GM18873 (cell line): ENCODE results near the gene DCPS.
"Not testable (repeated sequence)": the region's sequence is repeated elsewhere in the genome, so short reads cannot be mapped to it uniquely, and the experiment has no call there.

ENCODE experiments used
- ATAC-seq: cut with Tn5 transposase; IDR thresholded peaks from one replicate; pipeline ENCODE4 v1.9.1; 2021; ENCODE audit warnings: mild to moderate bottlenecking, moderate library complexity, moderate number of reproducible peaks; ENCODE audit not compliant: unreplicated experiment, low FRiP score

The DCPS gene

GRCh38 chr11:126341760-126342161 lies 37.9 kb downstream of the DCPS start:
- no peak for ATAC-seq

GRCh38 chr11:126343051-126343450 lies 39.2 kb downstream of the DCPS start:
- ATAC-seq: no peak

- ATAC-seq: no peak
Observed at GRCh38 chr11:126344141-126345080, 40.6 kb downstream of the DCPS start.

GRCh38 chr11:126345283-126345682 lies 41.4 kb downstream of the DCPS start:
- ATAC-seq: no peak

- no peak for ATAC-seq
Observed at GRCh38 chr11:126345759-126346585, 42.1 kb downstream of the DCPS start.

- ATAC-seq: no peak
Observed at GRCh38 chr11:126346586-126346940, 42.7 kb downstream of the DCPS start.

- ATAC-seq: not testable (repeated sequence)
Observed at GRCh38 chr11:126346946-126347345, 43.1 kb downstream of the DCPS start.

GRCh38 chr11:126347751-126348668 lies 44.1 kb downstream of the DCPS start:
- no peak for ATAC-seq

- ATAC-seq: no peak
Observed at GRCh38 chr11:126348806-126349582, 45.1 kb downstream of the DCPS start.

- no peak for ATAC-seq
Observed at GRCh38 chr11:126350836-126351235, 47.0 kb downstream of the DCPS start.

- ATAC-seq: no peak
Observed at GRCh38 chr11:126352163-126352562, 48.3 kb downstream of the DCPS start.

- ATAC-seq: no peak
Observed at GRCh38 chr11:126352934-126353801, 49.3 kb downstream of the DCPS start.

GRCh38 chr11:126354631-126355323 lies 50.9 kb downstream of the DCPS start:
- no peak for ATAC-seq

- no peak for ATAC-seq
Observed at GRCh38 chr11:126355324-126355925, 51.6 kb downstream of the DCPS start, which contains the start of gene ST3GAL4. Gene ST3GAL4, plus strand, starts transcription at chr11:126355686. Its CDS starts 50,470 bp downstream, at chr11:126406156.

- no peak for ATAC-seq
Observed at GRCh38 chr11:126355926-126356897, 52.4 kb downstream of the DCPS start.
